Neural cell (in vitro differentiated cells): ENCODE data around the gene TBR1.

Experiments used
- EP300 ChIP-seq: fragments of 450-650 bp; conservative IDR thresholded peaks from 2 replicates; pipeline ENCODE4 v1.6.1; 2014; ENCODE audit warnings: antibody characterized with exemption, mild to moderate bottlenecking, moderate library complexity; ENCODE audit not compliant: poor library complexity, severe bottlenecking
- EZH2 ChIP-seq: fragments of 200-600, 300-800 bp; shearing (Covaris generic), sonication (generic); IDR thresholded peaks from 2 replicates; pipeline ENCODE4 v1.6.1; 2014; ENCODE audit warnings: antibody characterized with exemption, low read length, borderline replicate concordance, mild to moderate bottlenecking; ENCODE audit not compliant: insufficient read depth, poor library complexity, severe bottlenecking
- MXI1 ChIP-seq: fragments of 450-650 bp; conservative IDR thresholded peaks from 2 replicates; pipeline ENCODE4 v1.6.1; 2014; ENCODE audit warnings: antibody characterized with exemption, mild to moderate bottlenecking; ENCODE audit not compliant: poor library complexity, severe bottlenecking
- POLR2AphosphoS5 ChIP-seq: IDR thresholded peaks from 2 replicates; pipeline ENCODE4 v1.6.1; 2012
- TAF1 ChIP-seq: IDR thresholded peaks from 2 replicates; pipeline ENCODE4 v1.6.1; 2012; ENCODE audit warnings: low read depth
- TF ChIP-seq, protein P1 (sequence below): fragments of 450-650 bp; IDR thresholded peaks from 2 replicates; pipeline ENCODE4 v1.5.1; 2014; ENCODE audit warnings: antibody characterized with exemption, mild to moderate bottlenecking, moderate library complexity; ENCODE audit not compliant: poor library complexity, severe bottlenecking
- TF ChIP-seq, protein P2 (sequence below): IDR thresholded peaks from 2 replicates; pipeline ENCODE4 v1.6.1; 2012; ENCODE audit warnings: borderline replicate concordance

DNA sequence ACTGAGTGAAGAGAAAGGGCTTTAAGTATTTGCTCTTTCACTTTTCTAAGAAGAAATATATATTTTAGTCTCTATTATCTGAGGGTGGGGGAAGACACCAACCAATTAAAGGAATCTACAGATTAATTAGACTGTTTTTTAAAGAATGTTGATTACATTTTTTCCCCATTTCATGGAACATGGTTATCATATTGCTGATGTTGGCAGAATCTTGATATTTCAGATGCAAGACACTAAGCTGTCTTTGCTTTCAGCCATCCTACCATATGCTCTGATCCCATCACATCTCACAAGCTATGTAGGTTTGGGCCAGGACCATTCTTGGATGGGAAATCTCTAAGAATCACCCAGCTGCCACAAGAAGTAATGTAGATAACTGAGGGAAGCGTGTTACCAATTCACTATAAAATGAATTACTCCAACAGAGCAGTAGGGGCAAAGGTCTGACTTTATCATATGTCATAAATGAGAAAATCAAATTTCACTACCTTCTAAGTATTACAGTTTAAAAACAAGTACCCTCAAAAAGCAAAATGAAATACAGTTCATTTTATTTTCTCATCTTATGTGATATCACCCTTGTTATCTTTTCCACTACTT lies 6.7 kb upstream of the TBR1 start:
- TF ChIP-seq, protein P1, sequence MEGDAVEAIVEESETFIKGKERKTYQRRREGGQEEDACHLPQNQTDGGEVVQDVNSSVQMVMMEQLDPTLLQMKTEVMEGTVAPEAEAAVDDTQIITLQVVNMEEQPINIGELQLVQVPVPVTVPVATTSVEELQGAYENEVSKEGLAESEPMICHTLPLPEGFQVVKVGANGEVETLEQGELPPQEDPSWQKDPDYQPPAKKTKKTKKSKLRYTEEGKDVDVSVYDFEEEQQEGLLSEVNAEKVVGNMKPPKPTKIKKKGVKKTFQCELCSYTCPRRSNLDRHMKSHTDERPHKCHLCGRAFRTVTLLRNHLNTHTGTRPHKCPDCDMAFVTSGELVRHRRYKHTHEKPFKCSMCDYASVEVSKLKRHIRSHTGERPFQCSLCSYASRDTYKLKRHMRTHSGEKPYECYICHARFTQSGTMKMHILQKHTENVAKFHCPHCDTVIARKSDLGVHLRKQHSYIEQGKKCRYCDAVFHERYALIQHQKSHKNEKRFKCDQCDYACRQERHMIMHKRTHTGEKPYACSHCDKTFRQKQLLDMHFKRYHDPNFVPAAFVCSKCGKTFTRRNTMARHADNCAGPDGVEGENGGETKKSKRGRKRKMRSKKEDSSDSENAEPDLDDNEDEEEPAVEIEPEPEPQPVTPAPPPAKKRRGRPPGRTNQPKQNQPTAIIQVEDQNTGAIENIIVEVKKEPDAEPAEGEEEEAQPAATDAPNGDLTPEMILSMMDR: no peak
- TF ChIP-seq TAF1 (no peak), EZH2 (no peak), POLR2AphosphoS5 (no peak), EP300 (no peak), MXI1 (no peak)
- TF ChIP-seq, protein P2, sequence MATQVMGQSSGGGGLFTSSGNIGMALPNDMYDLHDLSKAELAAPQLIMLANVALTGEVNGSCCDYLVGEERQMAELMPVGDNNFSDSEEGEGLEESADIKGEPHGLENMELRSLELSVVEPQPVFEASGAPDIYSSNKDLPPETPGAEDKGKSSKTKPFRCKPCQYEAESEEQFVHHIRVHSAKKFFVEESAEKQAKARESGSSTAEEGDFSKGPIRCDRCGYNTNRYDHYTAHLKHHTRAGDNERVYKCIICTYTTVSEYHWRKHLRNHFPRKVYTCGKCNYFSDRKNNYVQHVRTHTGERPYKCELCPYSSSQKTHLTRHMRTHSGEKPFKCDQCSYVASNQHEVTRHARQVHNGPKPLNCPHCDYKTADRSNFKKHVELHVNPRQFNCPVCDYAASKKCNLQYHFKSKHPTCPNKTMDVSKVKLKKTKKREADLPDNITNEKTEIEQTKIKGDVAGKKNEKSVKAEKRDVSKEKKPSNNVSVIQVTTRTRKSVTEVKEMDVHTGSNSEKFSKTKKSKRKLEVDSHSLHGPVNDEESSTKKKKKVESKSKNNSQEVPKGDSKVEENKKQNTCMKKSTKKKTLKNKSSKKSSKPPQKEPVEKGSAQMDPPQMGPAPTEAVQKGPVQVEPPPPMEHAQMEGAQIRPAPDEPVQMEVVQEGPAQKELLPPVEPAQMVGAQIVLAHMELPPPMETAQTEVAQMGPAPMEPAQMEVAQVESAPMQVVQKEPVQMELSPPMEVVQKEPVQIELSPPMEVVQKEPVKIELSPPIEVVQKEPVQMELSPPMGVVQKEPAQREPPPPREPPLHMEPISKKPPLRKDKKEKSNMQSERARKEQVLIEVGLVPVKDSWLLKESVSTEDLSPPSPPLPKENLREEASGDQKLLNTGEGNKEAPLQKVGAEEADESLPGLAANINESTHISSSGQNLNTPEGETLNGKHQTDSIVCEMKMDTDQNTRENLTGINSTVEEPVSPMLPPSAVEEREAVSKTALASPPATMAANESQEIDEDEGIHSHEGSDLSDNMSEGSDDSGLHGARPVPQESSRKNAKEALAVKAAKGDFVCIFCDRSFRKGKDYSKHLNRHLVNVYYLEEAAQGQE: no peak
